CD14-positive monocyte (primary cell): Measurements from ENCODE around the gene SPSB3. TPM values are rescaled to one million over a fixed set of nuclear protein-coding genes. Genes with fewer than 3 reads are reported as not detected.
A peak's percentile ranks its signal among the peaks of the same experiment; 100 is the strongest.

ENCODE experiments used
- DNase-seq, 3 donors: peaks; one replicate each; pipeline ENCODE4 v3.0.0-alpha.2; 2011 to 2022
- H2AFZ ChIP-seq: 2 replicates; pipeline ENCODE4 v1.6.0; 2012; ENCODE audit warnings: mild to moderate bottlenecking, low read depth, low read length, inconsistent platforms; ENCODE audit not compliant: insufficient read depth, poor library complexity, severe bottlenecking
- H3K27ac ChIP-seq, 2 donors: 1 replicate in 1 of 2; 2 replicates in 1 of 2; pipeline ENCODE4 v1.5.1; 2012 to 2013; ENCODE audit warnings: low read length in 2 of 2, control low read depth in 1 of 2, inconsistent platforms in 1 of 2, low read depth in 1 of 2, mild to moderate bottlenecking in 1 of 2
- H3K27me3 ChIP-seq, 2 donors: one replicate each; pipeline versions ENCODE4 v1.6.0 to v1.6.1; 2011 to 2013; ENCODE audit warnings: low read length in 2 of 2; ENCODE audit not compliant: control insufficient read depth in 2 of 2, insufficient read depth in 2 of 2
- H3K36me3 ChIP-seq, 2 donors: replicated peaks in 1 of 2; 1 replicate in 1 of 2; 2 replicates in 1 of 2; pipeline versions ENCODE4 v1.5.1 to v1.6.1; 2012 to 2013; ENCODE audit warnings: low read length in 2 of 2, control low read depth in 1 of 2, inconsistent platforms in 1 of 2, mild to moderate bottlenecking in 1 of 2; ENCODE audit not compliant: insufficient read depth in 2 of 2, control insufficient read depth in 1 of 2
- H3K4me1 ChIP-seq, 2 donors: 1 replicate in 1 of 2; 2 replicates in 1 of 2; pipeline versions ENCODE4 v1.5.1 to v1.6.1; 2012 to 2013; ENCODE audit warnings: low read length in 2 of 2, control low read depth in 1 of 2, inconsistent platforms in 1 of 2, mild to moderate bottlenecking in 1 of 2, moderate library complexity in 1 of 2; ENCODE audit not compliant: insufficient read depth in 2 of 2, control insufficient read depth in 1 of 2
- H3K4me2 ChIP-seq: replicated peaks from 2 replicates; pipeline ENCODE3; 2012; ENCODE audit warnings: low read length, moderate library complexity, mild to moderate bottlenecking; ENCODE audit not compliant: poor library complexity, severe bottlenecking; ENCODE audit errors: extremely low read depth
- H3K4me3 ChIP-seq, 3 experiments: fragments of 200-600 bp in 1 of 3; sonication (generic) in 1 of 3; replicated peaks in 1 of 3; 1 replicate in 2 of 3; 2 replicates in 1 of 3; pipeline ENCODE4 v1.5.1; 2011 to 2013; ENCODE audit warnings: low read length in 3 of 3, mild to moderate bottlenecking in 3 of 3, control low read depth in 2 of 3, low read depth in 2 of 3, inconsistent platforms in 1 of 3, moderate library complexity in 1 of 3
- H3K79me2 ChIP-seq: 2 replicates; pipeline ENCODE4 v1.6.0; 2012; ENCODE audit warnings: mild to moderate bottlenecking, control low read depth, inconsistent platforms, low read length, moderate library complexity; ENCODE audit not compliant: insufficient read depth
- H3K9ac ChIP-seq: 2 replicates; pipeline ENCODE4 v1.6.0; 2017; ENCODE audit warnings: low read length, mild to moderate bottlenecking; ENCODE audit not compliant: insufficient read depth, poor library complexity, severe bottlenecking
- H3K9me3 ChIP-seq, 2 donors: replicated peaks in 1 of 2; 1 replicate in 1 of 2; 2 replicates in 1 of 2; pipeline versions ENCODE4 v1.5.1 to v1.6.1; 2012 to 2013; ENCODE audit warnings: low read length in 2 of 2, control low read depth in 1 of 2; ENCODE audit not compliant: control insufficient read depth in 1 of 2, insufficient read depth in 1 of 2
- H4K20me1 ChIP-seq: 2 replicates; pipeline ENCODE4 v1.6.0; 2012; ENCODE audit warnings: mild to moderate bottlenecking, low read length, control low read depth, moderate library complexity; ENCODE audit not compliant: insufficient read depth
- H3K27ac Mint-ChIP-seq, 7 donors: one replicate each; pipeline ENCODE4 v1.8.0; 2020; ENCODE audit warnings: mild to moderate bottlenecking in 7 of 7, mixed read lengths in 7 of 7, moderate library complexity in 6 of 7, inconsistent platforms in 2 of 7
- H3K27me3 Mint-ChIP-seq, 3 donors: one replicate each; pipeline ENCODE4 v1.8.0; 2021 to 2022; ENCODE audit warnings: low read depth in 3 of 3, mild to moderate bottlenecking in 3 of 3, mixed read lengths in 3 of 3, moderate library complexity in 3 of 3, inconsistent platforms in 1 of 3
- H3K36me3 Mint-ChIP-seq, 2 donors: one replicate each; pipeline ENCODE4 v1.8.0; 2020; ENCODE audit warnings: mixed read lengths in 2 of 2, inconsistent platforms in 1 of 2, mild to moderate bottlenecking in 1 of 2
- H3K4me1 Mint-ChIP-seq: one replicate; pipeline ENCODE4 v1.8.0; 2020; ENCODE audit warnings: mild to moderate bottlenecking, mixed read lengths
- H3K4me3 Mint-ChIP-seq, 2 donors: one replicate each; pipeline ENCODE4 v1.8.0; 2020; ENCODE audit warnings: mild to moderate bottlenecking in 2 of 2, mixed read lengths in 2 of 2, moderate library complexity in 1 of 2
- H3K9me3 Mint-ChIP-seq, 7 donors: one replicate each; pipeline ENCODE4 v1.8.0; 2020 to 2022; ENCODE audit warnings: mixed read lengths in 7 of 7, mild to moderate bottlenecking in 6 of 7, moderate library complexity in 6 of 7, inconsistent platforms in 2 of 7
- WGBS: methylation state at CpG from one replicate; pipeline ENCODE4 v1.1.5; 2013; ENCODE audit warnings: missing lambda C conversion rate; ENCODE audit not compliant: insufficient coverage; 5-methylcytosine and 5-hydroxymethylcytosine counted together
- intact Hi-C, 2 donors: fragments of 100-400 bp; cut with micrococcal nuclease; formaldehyde crosslinking; loops; one replicate each; pipeline versions ENCODE4 v1.15.0 to v1.15.1; 2023
- polyA plus RNA-seq, 3 donors: library from polyadenylated mRNA; depleted of rRNA in 1 of 3; unstranded in 2 of 3; stranded (reverse) in 1 of 3; fragments of 300-500 nt in 2 of 3; fragments of >200 nt in 1 of 3; fragmentation: Illumina TruSeq in 2 of 3; gene quantifications; 1 replicate in 2 of 3; 2 replicates in 1 of 3; pipeline ENCODE4 v1.2.3, GENCODE V29; 2012 to 2021
- TF ChIP-seq, protein P1 (sequence below): fragments of 200-600 bp; IDR thresholded peaks from one replicate; pipeline ENCODE4 v1.8.0; 2022; ENCODE audit warnings: antibody characterized with exemption, mild to moderate bottlenecking

Gene SPSB3
- polyA plus RNA-seq, 3 donors = 36.8 to 151 (median 40.2) TPM

- Mint-ChIP-seq H3K36me3 (peaks cover 5 to 43% of the 10 kb centered on the region in 2 donors), H3K27ac (peak overlapping the region in 1 of 7 donors; percentile 32), H3K4me1 (peaks cover 32% of the 10 kb centered on the region), H3K4me3 (no peak overlapping the region), H3K9me3 (no peaks in the 10 kb centered on the region), H3K27me3 (no peaks in the 10 kb centered on the region)
- no peak overlapping the region for H3K4me2 ChIP-seq
- no peaks in the 10 kb centered on the region for H3K27me3 ChIP-seq
- H3K79me2 ChIP-seq = peaks cover 50% of the 10 kb centered on the region
- H3K36me3 ChIP-seq = peaks cover 39% of the 10 kb centered on the region in 2 donors
- no peak overlapping the region for H3K4me3 ChIP-seq
- intact Hi-C loops = loop anchor here (10.0 kb wide), 3 partner anchors 74 to 304 kb away; partner anchors contain the start of genes CLCN7 (in 1 of the 2) and MAPK8IP3 (in 1 of the 2)
- no peak for DNase-seq
- H3K9ac ChIP-seq = no peak overlapping the region
- H3K4me1 ChIP-seq = peaks cover 31 to 42% of the 10 kb centered on the region in 2 donors
- 87% methylated on average over 5 of the region's 8 CpGs for WGBS
- H4K20me1 ChIP-seq = peaks cover 78% of the 10 kb centered on the region
- no peak overlapping the region for H2AFZ ChIP-seq
- no peaks in the 10 kb centered on the region for H3K9me3 ChIP-seq
- TF ChIP-seq, protein P1, sequence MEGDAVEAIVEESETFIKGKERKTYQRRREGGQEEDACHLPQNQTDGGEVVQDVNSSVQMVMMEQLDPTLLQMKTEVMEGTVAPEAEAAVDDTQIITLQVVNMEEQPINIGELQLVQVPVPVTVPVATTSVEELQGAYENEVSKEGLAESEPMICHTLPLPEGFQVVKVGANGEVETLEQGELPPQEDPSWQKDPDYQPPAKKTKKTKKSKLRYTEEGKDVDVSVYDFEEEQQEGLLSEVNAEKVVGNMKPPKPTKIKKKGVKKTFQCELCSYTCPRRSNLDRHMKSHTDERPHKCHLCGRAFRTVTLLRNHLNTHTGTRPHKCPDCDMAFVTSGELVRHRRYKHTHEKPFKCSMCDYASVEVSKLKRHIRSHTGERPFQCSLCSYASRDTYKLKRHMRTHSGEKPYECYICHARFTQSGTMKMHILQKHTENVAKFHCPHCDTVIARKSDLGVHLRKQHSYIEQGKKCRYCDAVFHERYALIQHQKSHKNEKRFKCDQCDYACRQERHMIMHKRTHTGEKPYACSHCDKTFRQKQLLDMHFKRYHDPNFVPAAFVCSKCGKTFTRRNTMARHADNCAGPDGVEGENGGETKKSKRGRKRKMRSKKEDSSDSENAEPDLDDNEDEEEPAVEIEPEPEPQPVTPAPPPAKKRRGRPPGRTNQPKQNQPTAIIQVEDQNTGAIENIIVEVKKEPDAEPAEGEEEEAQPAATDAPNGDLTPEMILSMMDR = no peak
- peak overlapping the region in 1 of 2 donors; percentile 14 for H3K27ac ChIP-seq
These were observed 3.1 kb downstream of the SPSB3 start for GRCh38 chr16:1779234-1779701.

DNA sequence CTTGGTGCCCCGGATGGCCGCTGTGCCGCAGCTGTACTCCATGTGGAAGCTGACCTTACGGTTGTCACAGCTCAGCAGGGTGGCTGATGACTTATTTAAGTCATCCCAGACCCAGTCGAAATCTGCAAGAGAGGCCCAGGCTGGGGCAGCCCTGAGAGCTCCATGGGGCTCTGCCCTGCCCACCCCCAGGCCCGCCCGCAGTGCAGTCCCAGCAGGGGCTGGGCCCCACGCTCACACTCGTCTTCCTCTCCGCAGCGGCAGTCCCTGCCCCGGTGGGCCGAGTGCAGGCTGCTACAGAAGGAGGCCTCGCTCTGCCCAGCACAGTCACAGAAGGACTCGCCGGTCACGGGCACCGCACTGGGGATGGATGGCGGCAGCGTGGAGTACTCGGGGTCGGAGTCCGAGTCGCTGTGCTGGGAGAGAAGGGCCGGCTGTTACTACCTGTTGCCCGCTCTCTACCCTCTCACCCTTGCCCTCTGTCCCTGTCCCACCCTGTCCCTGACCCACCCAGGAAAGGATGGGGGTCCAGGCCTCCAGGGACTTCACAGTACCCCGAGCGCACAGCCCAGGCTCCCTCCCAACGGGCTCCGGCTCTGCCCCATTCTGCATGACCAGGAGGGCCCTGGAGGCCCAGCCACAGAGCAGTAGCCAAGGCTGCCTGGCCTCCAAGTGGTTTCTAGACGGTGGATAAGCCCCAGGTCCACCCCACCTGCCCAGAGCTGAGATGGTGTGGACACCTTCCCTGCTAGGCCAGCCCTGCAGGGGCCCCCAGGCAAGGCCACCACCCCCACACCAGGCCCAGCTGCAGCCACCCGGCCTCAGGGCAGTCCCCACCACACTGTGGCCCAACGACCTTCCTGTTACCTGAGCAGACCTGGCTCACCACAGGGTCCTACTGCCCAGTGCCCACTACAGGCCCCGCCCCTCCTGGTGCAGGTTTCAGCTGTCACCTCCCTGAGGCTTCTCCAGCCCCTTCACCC is 3.9 kb downstream of the SPSB3 start:
- intact Hi-C loops = loop anchor here (10.0 kb wide), 3 partner anchors 74 to 304 kb away; partner anchors contain the start of genes CLCN7 (in 1 of the 2) and MAPK8IP3 (in 1 of the 2)
- no peak overlapping the region for H3K27ac ChIP-seq
- Mint-ChIP-seq H3K4me3 (no peak overlapping the region), H3K4me1 (peaks cover 30% of the 10 kb centered on the region), H3K36me3 (peaks cover 5 to 43% of the 10 kb centered on the region in 2 donors), H3K27me3 (no peaks in the 10 kb centered on the region), H3K27ac (no peak overlapping the region), H3K9me3 (no peaks in the 10 kb centered on the region)
- TF ChIP-seq, protein P1 = no peak
- peaks cover 29 to 42% of the 10 kb centered on the region in 2 donors for H3K4me1 ChIP-seq
- H3K9me3 ChIP-seq = no peaks in the 10 kb centered on the region
- H3K36me3 ChIP-seq = peaks cover 39% of the 10 kb centered on the region in 2 donors
- H3K4me3 ChIP-seq = no peak overlapping the region
- no peak overlapping the region for H2AFZ ChIP-seq
- H4K20me1 ChIP-seq = peaks cover 85% of the 10 kb centered on the region
- no peaks in the 10 kb centered on the region for H3K27me3 ChIP-seq
- 92% methylated on average over 32 of the region's 34 CpGs for WGBS
- H3K4me2 ChIP-seq = no peak overlapping the region
- DNase-seq = no peak
- H3K79me2 ChIP-seq = peaks cover 50% of the 10 kb centered on the region
- no peak overlapping the region for H3K9ac ChIP-seq
